Panc1 (cell line): ENCODE data around the gene UQCRQ.

Experiments
- POLR2AphosphoS5 ChIP-seq: IDR thresholded peaks from 2 replicates; pipeline ENCODE4 v1.6.1; 2012; ENCODE audit warnings: mild to moderate bottlenecking, low read depth, low read length, moderate library complexity
- REST ChIP-seq, 2 experiments: IDR thresholded peaks; 2 replicates each; pipeline ENCODE4 v1.6.1; 2011 to 2012; ENCODE audit warnings: low read depth in 2 of 2, control low read depth in 1 of 2, low read length in 1 of 2, mild to moderate bottlenecking in 1 of 2, moderate library complexity in 1 of 2; ENCODE audit not compliant: insufficient read depth in 1 of 2
- SIN3A ChIP-seq: IDR thresholded peaks from 2 replicates; pipeline ENCODE4 v1.6.1; 2012; ENCODE audit warnings: low read depth, mild to moderate bottlenecking, low read length, moderate library complexity, borderline replicate concordance; ENCODE audit not compliant: insufficient read depth
- TCF7L2 ChIP-seq: IDR thresholded peaks from 2 replicates; pipeline ENCODE4 v1.6.1; 2011; ENCODE audit warnings: mild to moderate bottlenecking, low read depth, low read length, inconsistent platforms
- TF ChIP-seq, protein P1 (sequence below): fragments of 450-650 bp; IDR thresholded peaks from 2 replicates; pipeline ENCODE4 v1.5.1; 2017; ENCODE audit warnings: mild to moderate bottlenecking

DNA sequence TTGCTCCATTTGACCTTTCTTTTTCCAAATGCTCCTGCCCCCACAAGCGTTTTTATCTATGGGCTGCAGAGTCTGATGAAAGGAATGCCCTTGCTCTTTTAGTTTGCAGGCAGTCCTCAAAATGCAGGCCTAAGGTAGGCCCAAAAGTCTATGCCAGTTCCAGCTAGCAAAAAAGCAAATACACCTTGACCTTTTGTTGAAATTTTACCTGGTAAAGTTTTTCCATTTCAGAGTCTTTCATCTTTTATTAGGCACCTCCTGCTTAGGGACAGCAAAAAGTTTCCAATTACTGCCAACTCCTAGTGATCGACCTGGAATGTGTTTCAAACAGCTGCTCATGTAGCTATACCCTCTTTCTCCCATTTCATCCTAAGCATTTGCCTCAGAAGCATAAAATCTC is 4.4 kb downstream of the UQCRQ start:
- TF ChIP-seq, protein P1, sequence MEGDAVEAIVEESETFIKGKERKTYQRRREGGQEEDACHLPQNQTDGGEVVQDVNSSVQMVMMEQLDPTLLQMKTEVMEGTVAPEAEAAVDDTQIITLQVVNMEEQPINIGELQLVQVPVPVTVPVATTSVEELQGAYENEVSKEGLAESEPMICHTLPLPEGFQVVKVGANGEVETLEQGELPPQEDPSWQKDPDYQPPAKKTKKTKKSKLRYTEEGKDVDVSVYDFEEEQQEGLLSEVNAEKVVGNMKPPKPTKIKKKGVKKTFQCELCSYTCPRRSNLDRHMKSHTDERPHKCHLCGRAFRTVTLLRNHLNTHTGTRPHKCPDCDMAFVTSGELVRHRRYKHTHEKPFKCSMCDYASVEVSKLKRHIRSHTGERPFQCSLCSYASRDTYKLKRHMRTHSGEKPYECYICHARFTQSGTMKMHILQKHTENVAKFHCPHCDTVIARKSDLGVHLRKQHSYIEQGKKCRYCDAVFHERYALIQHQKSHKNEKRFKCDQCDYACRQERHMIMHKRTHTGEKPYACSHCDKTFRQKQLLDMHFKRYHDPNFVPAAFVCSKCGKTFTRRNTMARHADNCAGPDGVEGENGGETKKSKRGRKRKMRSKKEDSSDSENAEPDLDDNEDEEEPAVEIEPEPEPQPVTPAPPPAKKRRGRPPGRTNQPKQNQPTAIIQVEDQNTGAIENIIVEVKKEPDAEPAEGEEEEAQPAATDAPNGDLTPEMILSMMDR = no peak
- no peak for TF ChIP-seq REST (IDR thresholded peaks at IDR 0.05; ENCODE audit: insufficient read depth in 1 of 2, low read depth in 2 of 2, low read length in 1 of 2)
- TF ChIP-seq POLR2AphosphoS5 = no peak
- TF ChIP-seq TCF7L2 = no peak
- no peak for TF ChIP-seq SIN3A
